Cardiac muscle cell (in vitro differentiated cells and primary cell): ENCODE measurements around the gene CD226. TPM values are rescaled to one million over a fixed set of nuclear protein-coding genes. Genes with fewer than 3 reads are reported as not detected.
"Not testable (repeated sequence)": the region's sequence is repeated elsewhere in the genome, so short reads cannot be mapped to it uniquely, and the experiment has no call there.

Source experiments
- DNase-seq, 2 donors: peaks; one replicate each; pipeline versions ENCODE4 v3.0.0 to v3.0.0-alpha.2; 2010 to 2017; ENCODE audit warnings: low read depth in 1 of 2, low spot score in 1 of 2
- H3K27ac ChIP-seq: fragments of 200-600 bp; sonication (generic); 2 replicates; pipeline ENCODE4 v1.5.1; 2016
- H3K27me3 ChIP-seq: fragments of 200-600 bp; sonication (generic); 2 replicates; pipeline ENCODE4 v1.6.0; 2016; ENCODE audit warnings: control low read depth
- H3K36me3 ChIP-seq: fragments of 200-600 bp; sonication (generic); 2 replicates; pipeline ENCODE4 v1.5.1; 2016; ENCODE audit warnings: control low read depth
- H3K4me1 ChIP-seq: fragments of 200-600 bp; sonication (generic); 2 replicates; pipeline ENCODE4 v1.8.1; 2017; ENCODE audit warnings: low read depth, mild to moderate bottlenecking, mixed run types
- H3K4me3 ChIP-seq: fragments of 200-600 bp; sonication (generic); 2 replicates; pipeline ENCODE4 v1.5.1; 2016; ENCODE audit warnings: mild to moderate bottlenecking
- H3K9me3 ChIP-seq: fragments of 200-600 bp; sonication (generic); 2 replicates; pipeline ENCODE4 v1.5.1; 2017; ENCODE audit warnings: low read depth, mild to moderate bottlenecking, control low read depth
- CTCF ChIP-seq: IDR thresholded peaks from 2 replicates; pipeline ENCODE4 v1.5.1; 2012; ENCODE audit warnings: low read depth, mild to moderate bottlenecking, low read length
- polyA plus RNA-seq: library from polyadenylated mRNA; unstranded; fragments of >200 nt; fragmentation: Nextera tagmentation; extraction: Ambion mirVana; gene quantifications from 2 replicates; pipeline ENCODE4 v1.2.1, GENCODE V29; 2016
- total RNA-seq: library from RNA; depleted of rRNA; stranded (reverse); fragments of >200 nt; gene quantifications from 2 replicates; pipeline ENCODE4 v1.2.3, GENCODE V29; 2016

CD226 gene
- total and polyA plus RNA-seq, 2 experiments from 2014 or later = 0.71 TPM; not detected in 1

- Histone ChIP-seq H3K4me1 (no peaks in the 10 kb centered on the region), H3K27ac (no peak overlapping the region), H3K9me3 (no peaks in the 10 kb centered on the region), H3K4me3 (no peak overlapping the region), H3K27me3 (no peaks in the 10 kb centered on the region), H3K36me3 (no peaks in the 10 kb centered on the region)
- TF ChIP-seq CTCF = no peak
- DNase-seq = no peak
Measured at GRCh38 chr18:69838620-69839411, 108.9 kb downstream of the CD226 start.

- Histone ChIP-seq H3K4me3 (no peak overlapping the region), H3K36me3 (no peaks in the 10 kb centered on the region), H3K27me3 (no peaks in the 10 kb centered on the region), H3K9me3 (no peaks in the 10 kb centered on the region), H3K27ac (no peak overlapping the region), H3K4me1 (no peaks in the 10 kb centered on the region)
- no peak for DNase-seq
- no peak for TF ChIP-seq CTCF
Measured at GRCh38 chr18:69838003-69838402, 109.7 kb downstream of the CD226 start.

- H3K27ac ChIP-seq, DNase-seq, H3K4me1 ChIP-seq, H3K9me3 ChIP-seq, H3K4me3 ChIP-seq, H3K27me3 ChIP-seq, H3K36me3 ChIP-seq: not testable (repeated sequence)
Measured at GRCh38 chr18:69834980-69835379, 112.7 kb downstream of the CD226 start.

GRCh38 chr18:69830189-69830588, 117.5 kb downstream of the CD226 start:
- no peaks in the 10 kb centered on the region for H3K36me3 ChIP-seq
- no peak overlapping the region for H3K27ac ChIP-seq
- H3K4me1 ChIP-seq = no peaks in the 10 kb centered on the region
- no peak for DNase-seq
- no peaks in the 10 kb centered on the region for H3K27me3 ChIP-seq
- no peaks in the 10 kb centered on the region for H3K9me3 ChIP-seq
- no peak overlapping the region for H3K4me3 ChIP-seq
- TF ChIP-seq CTCF = no peak

GRCh38 chr18:69820538-69820937, 127.1 kb downstream of the CD226 start:
- TF ChIP-seq CTCF = no peak
- no peaks in the 10 kb centered on the region for H3K27me3 ChIP-seq
- no peaks in the 10 kb centered on the region for H3K4me1 ChIP-seq
- no peak overlapping the region for H3K4me3 ChIP-seq
- no peaks in the 10 kb centered on the region for H3K9me3 ChIP-seq
- no peak for DNase-seq
- H3K36me3 ChIP-seq = no peaks in the 10 kb centered on the region
- H3K27ac ChIP-seq = no peak overlapping the region

- H3K27me3 ChIP-seq = no peaks in the 10 kb centered on the region
- no peaks in the 10 kb centered on the region for H3K9me3 ChIP-seq
- no peak for DNase-seq
- H3K36me3 ChIP-seq = no peaks in the 10 kb centered on the region
- no peaks in the 10 kb centered on the region for H3K4me1 ChIP-seq
- H3K4me3 ChIP-seq = no peak overlapping the region
- H3K27ac ChIP-seq = no peak overlapping the region
- TF ChIP-seq CTCF = no peak
Measured at GRCh38 chr18:69819460-69819859, 128.2 kb downstream of the CD226 start.
